A673 (cell line): ENCODE results near the gene PDE6B.

Source experiments
- CTCF ChIP-seq: fragments of 300-800, 200-600 bp; sonication (generic); conservative IDR thresholded peaks from 2 replicates; pipeline ENCODE4 v1.5.1; 2017; ENCODE audit warnings: low read depth, mild to moderate bottlenecking, antibody characterized with exemption, low read length, moderate library complexity, mixed read lengths
- EZH2 ChIP-seq: fragments of 200-600 bp; sonication (generic); IDR thresholded peaks from 2 replicates; pipeline ENCODE4 v1.6.1; 2017; ENCODE audit warnings: borderline replicate concordance, low read depth, mild to moderate bottlenecking, mixed read lengths, antibody characterized with exemption, low read length; ENCODE audit not compliant: poor library complexity, severe bottlenecking

DNA sequence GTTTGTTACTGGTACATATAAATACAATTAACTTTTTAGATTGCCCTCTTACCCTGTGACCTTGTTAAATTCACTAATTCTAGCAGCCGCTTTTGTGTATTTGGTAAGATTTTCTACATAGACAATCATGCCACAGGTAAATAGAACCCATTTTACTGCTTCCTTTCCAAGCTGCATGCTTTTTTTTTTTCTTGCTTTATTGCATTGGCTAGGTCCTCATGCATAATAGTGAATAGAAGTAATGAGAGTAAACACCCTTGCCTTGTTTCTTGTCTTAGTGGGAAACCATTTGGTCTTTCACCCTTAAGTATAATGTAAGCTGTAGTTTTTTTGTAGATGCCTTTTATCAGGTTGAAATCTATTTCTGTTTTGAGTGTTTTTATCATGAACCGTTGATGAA, 41.6 kb upstream of the PDE6B start:
- TF ChIP-seq CTCF (no peak), EZH2 (no peak)
